ENCODE results near the gene RIC8B.
A peak's percentile ranks its signal among the peaks of the same experiment; 100 is the strongest.

RIC8B gene

DNA sequence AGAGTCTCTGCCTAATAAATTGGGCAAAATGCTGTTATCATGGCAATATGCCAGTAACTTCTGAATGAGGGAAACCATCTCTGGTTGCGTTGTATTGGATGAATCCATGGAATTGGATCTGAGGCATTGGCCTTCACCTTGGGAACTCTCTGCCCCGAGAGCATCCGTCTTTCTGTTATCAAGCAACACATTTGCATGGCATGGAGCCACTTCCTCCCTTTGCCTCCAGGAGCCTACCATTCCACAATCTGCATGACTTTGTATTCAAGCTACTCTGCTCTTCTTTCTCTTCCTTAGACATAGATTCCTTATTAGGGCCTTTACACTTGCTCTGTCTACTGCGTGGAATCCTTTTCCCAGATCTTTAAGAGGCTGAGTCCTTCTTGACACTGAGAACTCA lies 57.2 kb downstream of the RIC8B start:
- TF ChIP-seq, protein P1, sequence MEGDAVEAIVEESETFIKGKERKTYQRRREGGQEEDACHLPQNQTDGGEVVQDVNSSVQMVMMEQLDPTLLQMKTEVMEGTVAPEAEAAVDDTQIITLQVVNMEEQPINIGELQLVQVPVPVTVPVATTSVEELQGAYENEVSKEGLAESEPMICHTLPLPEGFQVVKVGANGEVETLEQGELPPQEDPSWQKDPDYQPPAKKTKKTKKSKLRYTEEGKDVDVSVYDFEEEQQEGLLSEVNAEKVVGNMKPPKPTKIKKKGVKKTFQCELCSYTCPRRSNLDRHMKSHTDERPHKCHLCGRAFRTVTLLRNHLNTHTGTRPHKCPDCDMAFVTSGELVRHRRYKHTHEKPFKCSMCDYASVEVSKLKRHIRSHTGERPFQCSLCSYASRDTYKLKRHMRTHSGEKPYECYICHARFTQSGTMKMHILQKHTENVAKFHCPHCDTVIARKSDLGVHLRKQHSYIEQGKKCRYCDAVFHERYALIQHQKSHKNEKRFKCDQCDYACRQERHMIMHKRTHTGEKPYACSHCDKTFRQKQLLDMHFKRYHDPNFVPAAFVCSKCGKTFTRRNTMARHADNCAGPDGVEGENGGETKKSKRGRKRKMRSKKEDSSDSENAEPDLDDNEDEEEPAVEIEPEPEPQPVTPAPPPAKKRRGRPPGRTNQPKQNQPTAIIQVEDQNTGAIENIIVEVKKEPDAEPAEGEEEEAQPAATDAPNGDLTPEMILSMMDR (conservative IDR thresholded peaks at IDR 0.05; ENCODE audit: low read depth, low read length), result no peak
- DNase-seq (ENCODE audit: low read depth), result no peak
- no peak overlapping the region for H3K4me3 ChIP-seq (ENCODE audit: low read depth, low read length)

GRCh38 chr12:106837782-106838181 lies 63.3 kb downstream of the RIC8B start:
- TF ChIP-seq, protein P1 (conservative IDR thresholded peaks at IDR 0.05; ENCODE audit: low read depth, low read length), result no peak
- no peak for DNase-seq (ENCODE audit: low read depth)
- no peak overlapping the region for H3K4me3 ChIP-seq (ENCODE audit: low read depth, low read length)

- no peak overlapping the region for H3K4me3 ChIP-seq (ENCODE audit: low read depth, low read length)
- no peak for DNase-seq (ENCODE audit: low read depth)
- TF ChIP-seq, protein P1 (conservative IDR thresholded peaks at IDR 0.05; ENCODE audit: low read depth, low read length), result no peak
These were observed 64.9 kb downstream of the RIC8B start for GRCh38 chr12:106839333-106839732.

DNA sequence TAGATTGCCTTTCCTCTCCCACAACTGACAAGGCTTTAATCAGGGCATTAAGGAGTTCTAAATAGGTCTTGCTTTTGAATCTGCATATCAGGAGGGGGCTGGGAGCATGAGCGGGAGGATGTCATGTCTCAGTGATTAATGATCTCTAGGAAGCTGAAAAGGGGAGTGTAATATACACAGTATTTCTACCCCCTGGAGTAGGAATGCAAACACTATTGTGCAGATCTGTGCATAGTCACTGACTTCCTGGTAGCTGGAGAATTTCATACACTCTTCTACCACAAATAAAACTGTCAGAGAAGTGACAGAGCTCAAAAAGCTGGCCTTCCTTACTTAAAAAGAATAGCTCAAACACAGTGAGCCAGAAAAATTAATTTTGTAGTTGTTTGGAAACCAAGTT lies 65.8 kb downstream of the RIC8B start:
- TF ChIP-seq, protein P1 (conservative IDR thresholded peaks at IDR 0.05; ENCODE audit: low read depth, low read length), result no peak
- no peak overlapping the region for H3K4me3 ChIP-seq (ENCODE audit: low read depth, low read length)
- peak; percentile 74 for DNase-seq (ENCODE audit: low read depth)

DNA sequence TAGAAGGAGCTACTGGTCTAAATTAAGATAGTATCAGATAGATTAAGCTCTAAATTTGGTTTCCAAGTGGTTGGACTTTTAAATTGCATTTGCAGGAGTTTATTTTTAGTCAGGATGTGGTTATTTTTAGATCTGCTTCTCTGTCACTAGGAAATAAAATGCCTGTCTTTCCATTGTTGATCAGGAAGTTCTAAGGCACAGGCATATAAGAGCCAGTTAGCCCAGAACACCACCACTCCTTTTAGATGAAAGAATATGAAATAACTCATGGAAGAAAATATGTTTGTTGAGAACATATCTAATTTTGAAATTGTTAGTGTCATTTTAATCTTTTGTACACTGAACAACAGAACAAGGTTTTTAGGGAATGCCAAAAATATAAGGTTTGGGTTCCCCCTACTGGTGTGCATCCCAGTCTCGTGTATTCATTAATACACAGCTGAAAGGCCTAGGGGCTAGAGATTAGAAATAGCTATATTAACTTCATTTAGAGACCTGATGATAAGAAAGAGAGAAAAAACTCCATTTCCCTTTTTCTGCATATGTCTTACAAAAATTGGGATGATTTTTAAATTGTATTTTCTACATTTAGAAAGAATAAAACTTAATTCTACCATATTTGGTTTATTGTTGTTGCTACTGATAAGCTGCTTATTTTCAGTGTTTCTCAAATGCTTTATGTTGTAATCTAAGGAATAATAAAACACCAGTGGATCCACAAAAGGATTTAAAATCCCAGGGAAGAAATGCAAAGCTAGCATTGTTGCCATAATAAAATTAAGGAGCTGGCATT lies 67.2 kb downstream of the RIC8B start:
- TF ChIP-seq, protein P1 (conservative IDR thresholded peaks at IDR 0.05; ENCODE audit: low read depth, low read length), result peak; percentile 70
- peak; percentile 73 for DNase-seq (ENCODE audit: low read depth)
- H3K4me3 ChIP-seq (ENCODE audit: low read depth, low read length), result no peak overlapping the region

GRCh38 chr12:106845902-106846301 lies 71.4 kb downstream of the RIC8B start:
- no peak for DNase-seq (ENCODE audit: low read depth)
- H3K4me3 ChIP-seq (ENCODE audit: low read depth, low read length), result no peak overlapping the region
- TF ChIP-seq, protein P1 (conservative IDR thresholded peaks at IDR 0.05; ENCODE audit: low read depth, low read length), result no peak

- no peak overlapping the region for H3K4me3 ChIP-seq (ENCODE audit: low read depth, low read length)
- DNase-seq (ENCODE audit: low read depth), result no peak
- TF ChIP-seq, protein P1 (conservative IDR thresholded peaks at IDR 0.05; ENCODE audit: low read depth, low read length), result no peak
These were observed 73.4 kb downstream of the RIC8B start for GRCh38 chr12:106847861-106848260.

Data from choroid plexus epithelial cell (primary cell).